ENCODE measurements around the gene IL2. TPM values are rescaled to one million over a fixed set of nuclear protein-coding genes. Genes with fewer than 3 reads are reported as not detected.

IL2 gene
- total RNA-seq = not detected in 2 replicates

DNA sequence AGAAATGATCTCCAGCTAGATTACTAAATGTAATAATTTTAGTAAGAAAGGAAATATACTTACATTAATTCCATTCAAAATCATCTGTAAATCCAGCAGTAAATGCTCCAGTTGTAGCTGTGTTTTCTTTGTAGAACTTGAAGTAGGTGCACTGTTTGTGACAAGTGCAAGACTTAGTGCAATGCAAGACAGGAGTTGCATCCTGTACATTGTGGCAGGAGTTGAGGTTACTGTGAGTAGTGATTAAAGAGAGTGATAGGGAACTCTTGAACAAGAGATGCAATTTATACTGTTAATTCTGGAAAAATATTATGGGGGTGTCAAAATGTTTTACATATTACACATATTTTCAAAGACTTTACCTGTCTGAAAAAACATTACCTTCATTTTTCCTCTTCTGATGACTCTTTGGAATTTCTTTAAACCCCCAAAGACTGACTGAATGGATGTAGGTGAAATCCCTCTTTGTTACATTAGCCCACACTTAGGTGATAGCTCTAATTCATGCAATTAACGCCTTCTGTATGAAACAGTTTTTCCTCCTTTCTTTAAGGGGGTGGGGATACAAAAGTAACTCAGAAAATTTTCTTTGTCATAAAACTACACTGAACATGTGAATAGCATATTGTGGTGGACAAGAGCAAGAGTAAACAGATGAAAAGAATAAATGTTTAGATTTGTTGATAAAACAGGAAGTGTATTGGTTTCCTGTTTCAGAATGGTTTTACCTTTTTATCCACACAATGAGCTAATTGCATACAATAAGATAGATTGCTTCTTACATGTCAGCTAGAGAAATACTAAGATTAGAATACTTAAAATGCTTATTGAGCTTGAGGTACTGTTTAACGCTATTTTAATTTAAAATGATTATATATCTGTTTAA, at the start of gene IL2:
TSS of gene IL2 (minus strand) at position 495 of the 886 bp plus-strand sequence. CDS start at position 210, 285 bp downstream.

Other genes with a start within 250 kb of the IL2 start
- not detected in 2 replicates for gene ADAD1, start 77.7 kb downstream of the IL2 start, total RNA-seq
- gene IL21, start 164.3 kb upstream of the IL2 start, total RNA-seq = not detected in 2 replicates